Measurements from ENCODE around the gene ZBTB20.

Gene ZBTB20

DNA sequence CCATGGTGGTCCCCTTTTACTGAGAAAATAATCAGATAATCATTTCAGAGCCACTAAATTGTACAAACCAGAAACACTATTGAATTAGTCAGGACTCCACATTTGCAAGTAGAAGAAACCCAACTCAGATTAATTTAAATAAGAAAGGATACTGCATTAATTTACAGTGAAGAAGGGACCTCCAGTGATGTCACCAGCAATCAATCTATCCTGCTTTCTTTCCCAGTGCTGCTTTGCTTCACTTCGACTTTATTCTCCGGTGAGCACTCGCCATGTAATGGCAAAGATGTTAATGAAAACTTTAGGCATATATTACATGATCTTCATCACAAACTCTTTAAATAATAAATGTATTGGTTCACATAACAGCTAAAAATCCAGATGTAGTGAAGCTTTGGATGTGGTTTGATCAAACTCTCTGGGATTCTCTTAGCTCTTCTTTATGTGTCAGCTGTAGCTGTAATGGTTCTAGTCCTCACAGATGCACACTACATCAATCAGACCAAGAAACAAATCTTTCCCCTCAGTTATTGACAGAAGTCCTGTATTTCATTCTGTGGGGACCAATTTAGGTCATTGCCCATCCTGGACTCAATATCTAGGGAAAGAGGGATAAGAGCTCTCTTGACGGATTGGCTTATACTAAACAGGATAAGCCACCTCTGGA, 14.2 kb upstream of the ZBTB20 start:
- no peak for DNase-seq (ENCODE audit: low read depth)
- TF ChIP-seq CTCF (conservative IDR thresholded peaks at IDR 0.05; ENCODE audit: low read depth, low read length), result no peak
- no peak overlapping the region for H3K4me3 ChIP-seq (ENCODE audit: low read depth, low read length)

GRCh38 chr3:115160295-115160694, 13.2 kb upstream of the ZBTB20 start:
- H3K4me3 ChIP-seq (ENCODE audit: low read depth, low read length), result no peak overlapping the region
- no peak for TF ChIP-seq CTCF (conservative IDR thresholded peaks at IDR 0.05; ENCODE audit: low read depth, low read length)
- DNase-seq (ENCODE audit: low read depth), result no peak

GRCh38 chr3:115156046-115156654, 9.1 kb upstream of the ZBTB20 start:
- no peak for TF ChIP-seq CTCF (conservative IDR thresholded peaks at IDR 0.05; ENCODE audit: low read depth, low read length)
- H3K4me3 ChIP-seq (ENCODE audit: low read depth, low read length), result no peak overlapping the region
- DNase-seq (ENCODE audit: low read depth), result no peak

GRCh38 chr3:115154611-115155010, 7.5 kb upstream of the ZBTB20 start:
- DNase-seq (ENCODE audit: low read depth), result no peak
- no peak overlapping the region for H3K4me3 ChIP-seq (ENCODE audit: low read depth, low read length)
- no peak for TF ChIP-seq CTCF (conservative IDR thresholded peaks at IDR 0.05; ENCODE audit: low read depth, low read length)

GRCh38 chr3:115151921-115152320, 4.8 kb upstream of the ZBTB20 start:
- no peak for DNase-seq (ENCODE audit: low read depth)
- TF ChIP-seq CTCF (conservative IDR thresholded peaks at IDR 0.05; ENCODE audit: low read depth, low read length), result no peak
- no peak overlapping the region for H3K4me3 ChIP-seq (ENCODE audit: low read depth, low read length)

DNA sequence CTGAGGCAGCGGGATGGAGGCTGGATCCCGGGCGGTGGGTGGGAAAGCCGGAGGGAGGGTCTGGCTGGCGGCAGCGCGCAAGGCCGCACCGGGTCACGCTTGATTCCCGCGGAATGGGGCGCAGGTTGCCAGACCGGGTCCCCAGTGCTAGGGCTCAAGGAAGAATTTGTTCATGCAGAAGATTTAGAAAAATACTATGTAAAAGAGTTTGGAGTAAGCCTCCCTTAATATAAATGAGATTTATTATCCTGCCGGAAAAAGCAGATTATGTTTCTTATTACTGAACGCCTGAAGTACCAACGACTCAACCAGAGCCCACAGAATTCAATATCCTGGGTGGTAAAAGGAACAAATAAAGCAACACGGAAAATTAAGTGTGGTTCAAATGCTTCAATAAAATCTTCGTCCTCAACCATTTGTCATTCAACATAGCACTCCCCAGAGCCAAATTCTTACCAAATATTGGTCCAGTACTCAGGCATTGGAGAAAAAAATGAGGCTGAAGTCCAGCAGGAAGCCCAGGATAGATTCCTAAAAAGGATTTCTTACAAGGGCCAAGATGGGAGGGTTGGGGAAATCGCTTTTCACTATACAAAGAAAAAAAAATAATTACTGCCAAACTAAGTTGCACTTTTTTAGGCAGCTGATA, 1.2 kb upstream of the ZBTB20 start:
- peak overlapping the region; percentile 89 for H3K4me3 ChIP-seq (ENCODE audit: low read depth, low read length)
- DNase-seq (ENCODE audit: low read depth), result peak; percentile 21
- TF ChIP-seq CTCF (conservative IDR thresholded peaks at IDR 0.05; ENCODE audit: low read depth, low read length), result no peak
